Measurements from ENCODE around the gene HTR1D.
A peak's percentile ranks its signal among the peaks of the same experiment; 100 is the strongest.

The HTR1D gene

DNA sequence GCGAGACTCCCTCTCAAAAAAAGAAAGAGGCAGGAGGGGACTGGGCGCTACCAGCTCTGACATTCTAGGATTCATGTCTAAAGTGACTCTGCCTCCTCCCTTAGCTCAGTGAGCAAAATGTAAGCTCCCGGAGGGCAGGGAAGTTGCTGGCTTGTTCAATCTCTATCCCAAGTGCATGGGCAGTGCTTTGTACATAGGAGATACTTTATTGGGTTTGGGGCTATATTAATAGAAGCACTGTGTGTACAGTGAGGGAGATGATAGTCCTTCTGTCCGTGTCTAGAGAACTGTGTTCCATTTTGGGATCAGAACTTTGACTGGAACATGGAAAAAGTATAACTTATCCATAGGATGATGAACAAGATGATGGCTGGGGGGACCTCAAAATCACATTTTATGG, 31.9 kb downstream of the HTR1D start:
- DNase-seq (ENCODE audit: low read depth in 2 of 2, low spot score in 1 of 2) = no peak

DNA sequence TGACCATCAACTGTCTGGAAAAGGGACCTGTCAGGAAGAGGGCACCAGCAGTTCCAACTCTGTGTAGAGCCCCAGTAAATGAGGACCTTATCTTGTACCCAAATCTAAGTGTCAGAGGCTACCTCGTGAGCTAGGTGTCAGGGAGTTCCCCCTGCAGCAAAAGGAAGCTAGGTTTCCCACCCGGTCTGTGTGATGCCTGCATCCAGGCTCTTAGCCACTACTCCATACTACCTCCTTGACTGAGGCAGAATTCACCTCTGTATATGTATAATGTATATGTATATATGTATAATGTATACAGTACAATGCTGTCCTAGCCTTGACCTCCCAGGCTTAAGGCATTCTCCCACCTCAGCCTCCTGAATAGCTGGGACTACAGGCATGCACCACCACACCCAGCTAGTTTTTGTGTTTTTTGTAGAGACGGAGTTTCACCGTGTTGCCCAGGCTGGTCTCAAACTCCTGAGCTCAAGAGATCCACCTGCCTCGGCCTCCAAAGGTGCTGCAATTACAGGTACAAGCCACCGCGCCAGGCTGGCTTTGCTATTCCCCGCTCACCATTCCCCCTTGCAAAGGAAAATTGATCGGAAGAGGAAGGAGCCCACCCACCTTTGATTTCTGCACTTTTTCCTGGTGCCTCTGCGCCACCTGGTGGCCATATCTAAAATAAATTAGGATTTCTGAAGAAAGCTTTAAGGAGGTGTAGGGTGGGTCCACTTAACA, 32.9 kb downstream of the HTR1D start:
- DNase-seq (ENCODE audit: low read depth in 2 of 2, low spot score in 1 of 2) = no peak

DNA sequence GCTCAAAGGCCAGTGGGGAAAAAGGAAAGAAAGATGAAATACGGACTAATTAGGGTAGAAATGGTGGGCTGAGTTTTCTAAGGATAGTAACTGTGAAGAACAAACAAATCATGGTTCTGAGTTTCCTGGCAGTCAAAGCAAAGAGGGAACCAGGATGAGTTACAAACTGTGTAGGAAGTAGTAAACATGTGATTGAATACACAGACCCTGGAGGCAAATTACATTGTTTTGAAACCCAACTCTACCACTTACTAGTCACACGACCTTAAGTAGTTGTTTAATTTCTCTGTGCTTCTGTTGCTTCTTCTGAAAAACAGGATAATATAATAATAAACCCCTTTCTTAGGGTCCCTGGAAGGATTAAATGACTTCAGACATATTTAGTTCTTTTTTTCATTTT, 37.4 kb downstream of the HTR1D start:
- DNase-seq (ENCODE audit: low read depth in 2 of 2, low spot score in 1 of 2) = no peak

DNA sequence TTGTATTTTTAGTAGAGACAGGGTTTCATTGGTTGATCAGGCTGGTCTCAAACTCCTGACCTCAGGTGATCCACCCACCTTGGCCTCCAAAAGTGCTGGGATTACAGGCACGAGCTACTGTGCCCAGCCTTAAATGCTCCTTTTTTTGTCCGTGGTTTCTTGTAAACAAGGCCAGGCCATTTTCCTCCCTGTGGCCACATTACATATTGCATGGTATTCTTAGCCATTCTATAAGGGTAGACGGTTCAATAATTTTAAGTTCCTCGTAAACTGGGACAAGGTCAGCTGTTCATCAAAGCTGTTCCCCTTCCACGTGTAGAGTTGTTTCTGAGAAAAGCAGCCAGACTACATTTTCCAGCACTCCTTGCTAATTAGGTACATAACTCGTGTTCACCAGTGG, 38.4 kb downstream of the HTR1D start:
- DNase-seq (ENCODE audit: low read depth in 2 of 2, low spot score in 1 of 2) = no peak

DNA sequence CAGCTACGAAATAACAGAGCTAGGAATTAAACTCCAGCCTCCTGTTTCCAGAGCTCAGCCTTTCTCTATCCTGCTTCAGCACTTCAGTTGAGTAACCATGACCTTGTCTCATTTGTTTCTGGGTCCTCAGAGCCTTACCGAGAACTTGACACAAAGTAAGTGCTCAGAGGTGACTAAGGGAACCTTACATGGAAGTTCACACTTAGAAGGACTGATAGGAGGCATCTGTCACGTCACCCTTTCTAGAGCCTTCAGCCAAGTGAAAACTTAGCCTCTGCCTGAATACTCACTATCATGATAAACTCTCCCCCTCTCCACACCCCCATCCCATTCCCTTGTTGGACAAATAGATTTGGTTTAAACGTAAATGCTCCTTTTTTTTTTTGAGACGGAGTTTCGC, 38.9 kb downstream of the HTR1D start:
- no peak for DNase-seq (ENCODE audit: low read depth in 2 of 2, low spot score in 1 of 2)

DNA sequence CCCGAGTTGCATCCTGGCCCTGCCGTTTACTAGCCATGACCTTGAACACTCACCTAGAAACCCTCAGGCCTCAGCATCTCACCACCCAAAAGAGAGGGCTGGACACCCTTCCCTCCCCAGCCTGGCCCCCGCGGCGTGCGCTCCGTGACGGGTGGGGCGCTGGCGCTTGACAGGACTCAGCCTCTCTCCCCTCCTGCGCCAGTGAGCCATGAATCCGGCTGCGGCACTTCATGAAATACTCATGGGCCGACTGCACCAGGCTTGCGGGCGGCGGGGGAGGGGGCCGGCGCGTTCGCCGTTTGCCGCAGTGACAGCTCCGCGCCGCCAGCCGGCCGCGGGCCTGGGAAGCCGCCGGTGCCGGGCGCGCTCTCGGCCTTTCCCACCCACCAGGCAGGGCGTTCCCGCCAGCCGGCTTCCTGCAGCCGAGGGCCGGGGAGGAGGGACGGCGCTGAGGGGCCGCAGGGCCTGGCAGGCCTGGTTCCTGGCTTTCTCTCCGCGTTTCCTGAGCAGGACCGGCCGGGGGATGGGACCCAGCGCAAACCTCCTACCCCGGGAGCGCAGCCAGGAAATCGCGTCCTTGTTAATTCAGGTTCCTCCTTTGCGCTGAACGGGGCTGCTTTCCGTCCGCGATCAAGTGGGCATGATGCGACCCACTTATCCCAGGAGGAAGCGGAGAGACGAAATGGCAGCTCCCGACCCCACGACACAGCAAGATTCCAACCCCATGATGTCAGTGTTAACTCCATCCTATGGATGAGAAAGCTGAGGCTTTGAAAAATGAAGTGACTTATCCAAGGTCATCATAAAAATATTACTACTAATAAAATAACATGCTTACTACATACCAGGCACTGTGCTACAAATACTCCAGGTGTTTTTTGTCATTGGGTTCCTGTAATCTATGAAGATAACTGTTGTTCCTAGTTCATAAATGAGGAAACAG, 39.6 kb downstream of the HTR1D start:
- DNase-seq (ENCODE audit: low read depth in 2 of 2, low spot score in 1 of 2) = no peak

DNA sequence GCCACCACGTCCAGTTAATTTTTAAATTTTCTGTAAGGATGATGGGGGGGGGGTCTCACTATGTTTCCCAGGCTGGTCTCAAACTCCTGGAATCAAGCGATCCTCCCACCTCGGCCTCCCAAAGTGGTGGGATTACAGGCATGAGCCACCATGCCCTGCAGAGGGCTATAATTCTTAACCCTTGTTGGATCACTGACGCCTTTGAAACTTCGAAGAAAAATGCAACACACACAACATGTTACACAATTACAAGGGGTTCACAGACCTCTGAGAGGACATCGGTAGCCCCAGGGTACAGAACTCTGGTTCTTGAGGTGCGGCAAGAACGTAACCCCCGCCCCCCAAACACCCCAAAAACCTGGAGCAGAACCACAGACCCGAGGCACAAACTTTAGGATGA, 40.3 kb downstream of the HTR1D start:
- no peak for DNase-seq (ENCODE audit: low read depth in 2 of 2, low spot score in 1 of 2)

DNA sequence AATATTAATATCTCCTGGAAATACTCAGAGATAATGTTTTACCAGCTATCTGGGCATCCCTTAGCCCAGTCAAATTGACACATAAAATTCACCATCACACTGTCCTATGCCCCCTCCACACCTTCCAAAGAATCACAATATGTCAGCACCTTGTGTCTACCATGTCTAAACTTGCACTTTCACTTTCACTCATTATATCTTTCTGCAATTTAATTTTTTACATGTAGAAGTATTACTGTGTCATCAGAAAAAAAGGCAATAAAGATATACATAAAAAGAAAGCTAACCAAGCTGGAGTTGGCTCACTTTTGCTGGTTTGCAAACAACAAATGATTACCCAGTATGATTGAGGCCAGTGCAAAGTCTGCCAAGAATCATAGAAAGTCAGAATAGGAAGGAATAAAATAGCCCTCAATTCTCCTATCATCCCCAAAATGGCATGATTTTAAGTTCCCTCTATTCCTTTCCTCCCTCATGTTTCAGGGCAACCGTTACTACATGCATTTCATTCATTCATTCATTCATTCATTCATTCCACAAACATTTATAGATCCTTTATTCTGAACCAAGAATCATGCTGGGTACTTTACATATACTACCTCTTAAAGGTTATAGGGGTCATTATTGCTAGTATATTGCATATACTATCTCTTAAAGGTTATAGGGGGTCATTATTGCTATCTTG, 42.7 kb downstream of the HTR1D start:
- no peak for DNase-seq (ENCODE audit: low read depth in 2 of 2, low spot score in 1 of 2)

DNA sequence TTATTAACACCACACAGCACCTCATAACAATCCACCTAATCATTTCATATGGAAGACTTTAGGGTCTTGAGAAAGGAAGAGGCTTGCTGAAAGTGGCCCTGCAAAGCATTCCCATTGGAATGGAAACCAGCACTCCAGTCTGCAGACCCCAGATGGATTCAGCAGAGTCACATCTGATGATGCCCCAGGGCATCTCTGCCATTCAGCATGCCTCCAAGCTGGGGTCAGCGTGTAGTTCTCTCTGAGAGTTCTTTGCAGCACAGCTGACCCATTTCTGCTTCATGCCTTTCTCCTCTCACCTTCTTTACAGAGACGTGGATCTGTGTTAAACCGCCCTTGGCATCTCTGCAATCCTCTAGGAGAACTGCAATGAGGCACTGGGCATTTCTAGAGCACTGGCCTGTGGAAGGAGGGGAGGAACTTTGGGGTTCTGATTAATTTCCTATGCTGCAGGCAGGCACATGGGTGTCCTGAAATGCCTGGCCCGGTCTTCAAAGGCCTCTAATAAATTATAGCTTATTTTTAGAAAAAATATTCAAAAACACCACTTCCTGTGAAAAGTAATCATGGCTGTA, 46.0 kb downstream of the HTR1D start:
- DNase-seq (ENCODE audit: low read depth in 2 of 2, low spot score in 1 of 2) = no peak

DNA sequence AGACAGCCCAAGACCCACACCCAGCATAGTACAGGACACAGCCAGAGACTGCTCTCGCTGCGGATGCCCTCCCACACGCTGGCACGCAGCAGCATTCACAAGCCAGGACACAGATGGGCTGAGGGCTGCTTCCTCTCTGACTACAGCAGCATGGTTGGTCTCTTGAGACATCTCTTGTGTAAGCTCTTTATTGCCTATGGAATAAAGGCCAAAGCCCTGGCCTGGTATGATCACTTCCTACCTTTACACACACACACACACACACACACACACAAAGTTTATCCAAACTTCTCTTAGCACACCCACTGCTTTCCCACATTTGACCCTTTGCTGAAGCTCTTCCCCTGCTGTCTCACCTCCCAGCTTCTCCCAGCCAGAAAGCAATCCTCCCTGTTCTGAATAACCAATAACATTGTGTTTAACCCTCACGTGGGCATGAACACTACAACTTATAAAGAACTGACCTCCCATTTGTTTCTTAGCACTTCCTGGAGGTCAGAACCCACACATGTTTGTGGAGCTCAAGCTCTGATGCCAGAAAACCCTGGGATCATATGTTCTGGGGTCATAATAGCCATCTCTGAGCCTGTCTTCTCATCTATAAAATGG, 47.5 kb downstream of the HTR1D start:
- DNase-seq (ENCODE audit: low read depth in 2 of 2, low spot score in 1 of 2) = no peak

DNA sequence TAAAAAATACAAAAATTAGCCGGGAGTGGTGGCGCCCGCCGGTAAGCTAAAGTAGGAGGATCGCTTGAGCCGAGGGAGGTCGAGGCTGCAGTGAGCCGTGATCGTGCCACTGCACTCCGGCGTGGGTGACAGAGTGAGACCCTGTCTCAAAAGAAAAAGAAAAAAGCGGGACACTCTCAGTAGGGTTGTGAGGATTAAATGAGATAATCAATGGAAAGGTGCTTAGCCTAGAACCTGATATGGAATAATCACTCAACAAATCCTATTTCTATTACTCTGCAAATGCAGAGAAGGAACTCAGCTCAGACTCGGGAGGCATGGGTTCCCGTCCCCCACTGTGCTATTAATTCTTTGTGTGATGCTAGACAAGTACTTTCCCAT, 48.1 kb downstream of the HTR1D start:
- DNase-seq (ENCODE audit: low read depth in 2 of 2, low spot score in 1 of 2) = no peak

DNA sequence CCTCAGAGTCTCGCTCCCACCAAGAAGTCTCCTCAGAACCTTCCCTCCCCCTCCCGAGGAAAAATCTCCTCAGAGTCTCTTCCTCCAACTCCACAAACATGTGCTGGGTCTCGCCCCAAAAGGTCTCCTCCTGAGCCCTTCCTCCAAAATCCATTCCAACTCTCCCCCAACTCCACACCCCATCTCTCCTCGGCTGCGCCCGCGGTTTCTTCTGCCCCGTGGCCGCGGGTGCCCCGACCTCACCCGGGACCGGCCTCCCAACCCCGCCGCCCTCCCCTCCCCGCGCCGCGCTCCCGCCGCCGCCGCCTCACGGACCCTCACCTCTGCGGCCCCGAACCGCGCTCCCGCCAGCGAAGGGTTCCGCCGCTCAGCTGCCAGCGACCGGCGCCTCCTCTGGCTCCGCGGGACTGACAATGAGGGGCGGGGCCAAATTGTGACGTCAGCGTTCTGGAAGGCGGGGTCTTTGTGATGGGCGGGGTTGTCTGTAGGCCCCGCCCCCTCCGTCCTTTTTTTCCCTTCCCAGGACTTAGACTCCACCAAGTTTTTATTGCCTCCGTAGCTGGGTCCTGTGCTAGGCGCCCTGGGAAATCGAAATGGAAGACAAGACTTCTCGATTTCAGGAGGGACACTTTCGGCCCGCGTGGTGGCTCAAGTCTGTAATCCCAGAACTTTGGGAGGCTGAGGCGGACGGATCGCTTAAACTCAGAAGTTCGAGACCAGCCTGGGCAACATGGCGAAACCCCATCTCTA, 48.7 kb downstream of the HTR1D start, which contains the start of gene LUZP1:
TSS of gene LUZP1 (minus strand) at position 412 of the 750 bp plus-strand sequence.
- DNase-seq (ENCODE audit: low read depth in 2 of 2, low spot score in 1 of 2) = peak; percentile 88 to 89

DNA sequence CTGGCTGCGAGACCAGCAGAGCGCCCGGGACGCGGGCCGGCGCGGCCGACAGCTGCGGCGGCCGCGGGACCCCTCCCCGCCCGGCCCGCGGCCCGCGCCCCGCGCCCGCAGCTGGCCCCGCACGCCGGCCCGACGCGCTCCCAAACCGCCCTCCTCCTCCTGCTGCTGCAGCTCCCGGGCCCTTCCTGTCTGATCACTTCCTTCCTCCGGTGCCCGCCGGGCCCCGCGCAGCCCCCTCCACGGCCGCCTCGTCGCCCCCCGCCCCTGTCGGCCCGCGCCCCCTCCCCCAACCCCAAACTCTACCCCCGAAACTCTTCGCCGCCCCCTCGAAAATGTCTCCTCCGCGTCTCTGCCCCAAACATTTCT, 49.2 kb downstream of the HTR1D start:
- no peak for DNase-seq (ENCODE audit: low read depth in 2 of 2, low spot score in 1 of 2)

DNA sequence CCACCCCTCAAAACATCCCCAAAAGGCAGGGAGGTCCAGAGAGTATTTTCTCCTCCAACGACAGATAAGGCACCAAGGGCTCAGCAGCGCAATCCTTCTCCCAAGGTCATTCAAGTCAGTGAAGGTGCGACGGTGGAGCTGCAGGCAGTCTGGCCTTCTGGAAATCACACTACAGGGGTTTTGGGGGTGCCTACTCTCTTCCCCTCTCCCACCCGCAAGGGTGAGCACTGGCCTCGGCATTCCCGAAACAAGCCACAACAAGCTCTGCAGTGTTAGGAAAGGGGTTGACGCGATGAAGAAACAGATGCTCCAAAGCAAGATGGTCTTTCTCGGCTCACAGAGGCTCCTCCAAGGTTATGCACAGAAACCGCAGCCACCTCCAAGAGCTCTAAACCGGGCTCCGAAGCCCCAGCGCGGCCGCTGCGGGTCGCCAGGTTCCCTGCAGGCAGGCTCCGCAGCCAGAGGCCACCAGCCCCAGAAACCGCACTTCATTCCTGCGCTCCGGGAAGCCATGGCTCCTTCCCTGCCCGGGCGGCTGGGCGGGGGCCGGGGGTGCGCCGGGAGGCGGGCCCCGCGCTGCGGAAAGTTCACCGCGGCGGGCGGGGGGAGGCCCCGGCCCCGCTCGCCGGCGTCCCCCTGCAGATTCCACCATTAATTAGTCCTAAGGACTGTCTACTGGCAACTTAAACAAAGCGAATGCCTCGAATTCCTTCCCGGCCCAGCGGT, 49.8 kb downstream of the HTR1D start:
- DNase-seq (ENCODE audit: low read depth in 2 of 2, low spot score in 1 of 2) = no peak

DNA sequence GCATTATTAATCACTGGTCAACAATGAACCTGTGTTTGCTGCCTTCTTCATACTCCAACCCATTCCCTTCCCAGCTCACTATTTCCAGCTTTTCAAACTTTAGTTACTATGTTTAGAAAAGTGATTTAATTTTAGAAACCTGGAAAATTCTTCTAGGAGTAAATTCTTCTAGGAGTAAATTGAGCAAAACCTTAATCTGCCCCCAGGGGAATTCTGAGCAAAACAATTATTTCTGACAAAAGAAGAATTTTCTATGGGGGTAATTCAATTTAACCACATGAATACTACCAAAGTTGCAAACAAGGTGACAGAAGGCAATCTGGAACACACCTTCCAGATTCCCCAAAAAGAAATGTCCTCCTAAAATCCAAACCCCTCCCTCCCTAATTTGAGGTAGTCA, 50.4 kb downstream of the HTR1D start:
- no peak for DNase-seq (ENCODE audit: low read depth in 2 of 2, low spot score in 1 of 2)

DNA sequence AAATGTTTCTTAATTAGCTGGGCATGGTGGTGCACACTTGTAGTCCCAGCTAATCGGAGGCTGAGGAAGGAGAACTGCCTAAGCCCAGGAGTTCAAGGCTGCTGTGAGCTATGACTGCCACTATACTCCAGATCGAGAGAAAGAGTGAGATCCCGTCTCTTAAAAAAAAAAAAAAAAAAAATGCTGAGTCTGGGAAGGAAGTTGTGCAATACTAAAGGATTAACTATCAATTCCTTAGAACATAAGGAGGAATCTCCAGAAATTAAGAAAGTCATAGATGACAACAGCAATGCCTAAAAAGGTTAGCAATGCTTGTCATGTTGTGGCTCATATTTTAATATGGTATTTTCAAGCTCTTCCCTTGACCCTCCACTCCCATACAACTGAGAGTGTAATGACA, 53.9 kb downstream of the HTR1D start:
- no peak for DNase-seq (ENCODE audit: low read depth in 2 of 2, low spot score in 1 of 2)

DNA sequence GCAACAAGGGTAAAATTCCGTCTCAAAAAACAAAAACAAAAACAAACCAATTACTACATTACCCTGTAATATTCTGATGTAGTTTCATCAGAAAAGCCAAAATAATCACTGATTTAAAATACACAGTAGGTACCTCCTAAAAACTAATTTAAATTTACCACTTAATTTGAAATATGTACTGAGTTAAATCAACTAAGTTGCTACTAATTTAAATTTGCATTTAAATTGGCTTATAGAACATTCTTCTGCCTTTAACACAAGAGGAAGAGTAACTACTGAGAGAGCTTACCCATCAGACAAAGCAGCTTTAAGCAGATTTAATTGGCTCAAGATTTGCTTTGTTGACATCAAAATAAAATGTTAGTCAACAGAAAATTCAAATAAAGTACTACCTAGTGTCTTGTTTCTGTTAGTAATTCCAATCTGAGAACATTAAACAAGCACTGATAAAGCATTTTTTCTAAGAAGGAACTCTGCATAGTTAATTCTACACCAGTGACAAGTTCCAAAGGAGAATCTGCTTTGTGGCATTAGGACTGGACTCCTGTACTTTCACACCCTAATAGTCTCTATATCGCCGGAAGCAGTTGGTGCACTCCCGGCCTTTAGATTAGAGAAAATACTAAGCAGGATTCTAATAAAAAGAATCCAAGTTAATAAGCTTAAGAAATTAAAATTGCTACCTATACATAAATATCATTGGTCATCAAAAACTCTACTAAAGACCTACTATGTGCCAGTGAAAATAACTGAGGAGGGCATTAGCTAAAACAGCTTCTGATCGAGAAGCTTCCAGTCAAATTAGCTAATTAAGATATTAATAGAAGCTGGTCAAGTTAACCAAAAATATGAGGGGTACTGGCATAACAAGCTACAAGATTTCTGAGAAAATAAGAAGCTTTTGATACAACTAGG, 57.1 kb downstream of the HTR1D start:
- no peak for DNase-seq (ENCODE audit: low read depth in 2 of 2, low spot score in 1 of 2)

DNA sequence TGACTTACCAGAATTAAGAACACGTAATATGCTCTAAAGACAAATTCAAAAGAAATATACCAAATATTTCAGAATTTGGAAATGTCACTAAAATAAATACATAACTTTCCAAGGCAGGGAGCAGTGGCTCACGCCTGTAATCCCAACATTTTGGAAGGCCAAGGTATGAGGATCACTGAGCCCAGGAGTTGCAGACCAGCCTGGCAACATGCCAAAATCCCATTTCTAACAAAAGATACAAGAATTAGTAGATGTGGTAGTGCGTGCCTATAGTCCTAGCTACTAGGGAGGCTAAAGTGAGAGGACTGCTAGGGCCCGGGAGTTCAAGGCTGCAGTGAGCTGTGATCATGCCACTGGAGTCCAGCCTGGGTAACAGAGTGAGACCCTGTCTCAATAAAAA, 60.4 kb downstream of the HTR1D start:
- DNase-seq (ENCODE audit: low read depth in 2 of 2, low spot score in 1 of 2) = no peak
